HG02840 (cell line): Measurements from ENCODE around the gene ITGA5.
"Not testable (repeated sequence)": the region's sequence is repeated elsewhere in the genome, so short reads cannot be mapped to it uniquely, and the experiment has no call there.

Experiments
- ATAC-seq: cut with Tn5 transposase; IDR thresholded peaks from one replicate; pipeline ENCODE4 v1.9.1; 2021; ENCODE audit warnings: mild to moderate bottlenecking, moderate library complexity, moderate number of reproducible peaks; ENCODE audit not compliant: unreplicated experiment, low FRiP score

ITGA5 gene

GRCh38 chr12:54357506-54358190, 61.4 kb downstream of the ITGA5 start:
- ATAC-seq = no peak

DNA sequence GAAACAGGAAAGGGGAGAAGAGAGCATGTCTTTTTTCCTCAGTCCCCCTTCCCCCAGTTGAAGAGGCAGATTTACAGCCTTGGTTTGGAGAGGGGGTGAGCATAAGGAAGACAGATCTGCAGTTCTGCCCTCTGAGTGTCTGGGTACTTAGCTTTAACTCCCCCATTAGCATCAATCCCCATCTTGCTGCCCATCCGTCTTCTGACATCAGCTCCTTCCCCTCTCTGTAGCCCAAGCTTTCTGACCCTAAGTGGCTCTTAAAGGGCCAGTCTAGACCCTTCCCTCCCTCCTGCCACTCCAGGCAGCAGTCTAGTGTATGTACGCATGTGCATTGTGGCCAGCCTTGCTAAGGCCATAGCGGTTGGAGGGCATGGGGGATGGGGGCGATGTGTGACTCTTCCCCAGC, 62.1 kb downstream of the ITGA5 start:
- ATAC-seq = no peak

DNA sequence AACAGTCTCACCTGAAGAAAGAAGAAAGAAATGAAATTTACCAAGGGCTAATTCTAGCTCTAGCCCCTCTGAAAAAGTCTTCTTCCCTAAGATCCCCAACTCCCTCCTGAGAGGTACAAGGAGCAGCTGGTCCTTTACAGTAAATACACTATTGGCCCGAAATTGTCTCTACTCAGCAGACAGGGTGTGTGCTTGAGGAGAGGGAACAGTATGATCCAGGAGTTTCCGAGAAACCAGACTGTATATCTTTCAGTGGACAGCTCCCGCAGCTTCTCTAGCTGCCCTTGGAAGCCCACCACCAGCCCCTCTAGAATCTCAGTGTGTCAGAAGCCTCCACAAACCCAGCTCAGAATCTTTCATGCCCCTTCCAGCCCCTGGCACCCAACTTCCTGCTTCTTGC, 62.8 kb downstream of the ITGA5 start:
- no peak for ATAC-seq

DNA sequence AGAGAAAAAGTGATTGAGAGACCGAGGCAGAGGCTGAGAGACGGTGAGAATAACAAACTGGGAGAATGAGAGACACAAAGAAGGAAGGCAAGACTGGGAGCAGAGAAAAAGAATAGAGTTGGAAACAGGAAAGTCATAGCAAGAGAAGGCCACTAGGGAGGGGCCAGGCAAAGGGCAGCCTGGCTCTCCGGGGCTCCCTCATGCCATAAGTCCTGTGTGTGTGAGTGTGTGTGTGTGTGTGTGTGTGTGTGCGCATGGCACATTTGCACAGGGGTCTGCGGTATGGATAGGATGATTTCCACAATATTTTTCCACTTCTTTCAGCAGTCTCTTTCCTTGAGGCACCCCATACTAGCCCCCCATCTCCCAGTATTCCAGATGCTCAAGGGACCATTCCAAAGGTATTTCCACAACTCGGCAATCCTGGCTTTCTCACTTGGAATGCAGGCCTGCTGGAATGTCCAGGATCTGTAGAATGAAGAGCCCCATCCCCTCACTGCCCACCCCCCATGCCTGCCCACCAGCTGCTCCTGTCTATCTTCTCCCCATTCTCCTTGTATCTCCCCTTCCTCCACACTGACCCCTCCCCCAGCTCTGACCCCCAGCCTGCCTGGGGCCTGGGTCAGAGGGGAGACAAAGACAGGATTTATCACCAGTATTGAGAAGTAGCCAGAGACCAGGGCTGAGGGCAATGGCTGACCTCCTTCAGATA, 63.8 kb downstream of the ITGA5 start:
- no peak for ATAC-seq

DNA sequence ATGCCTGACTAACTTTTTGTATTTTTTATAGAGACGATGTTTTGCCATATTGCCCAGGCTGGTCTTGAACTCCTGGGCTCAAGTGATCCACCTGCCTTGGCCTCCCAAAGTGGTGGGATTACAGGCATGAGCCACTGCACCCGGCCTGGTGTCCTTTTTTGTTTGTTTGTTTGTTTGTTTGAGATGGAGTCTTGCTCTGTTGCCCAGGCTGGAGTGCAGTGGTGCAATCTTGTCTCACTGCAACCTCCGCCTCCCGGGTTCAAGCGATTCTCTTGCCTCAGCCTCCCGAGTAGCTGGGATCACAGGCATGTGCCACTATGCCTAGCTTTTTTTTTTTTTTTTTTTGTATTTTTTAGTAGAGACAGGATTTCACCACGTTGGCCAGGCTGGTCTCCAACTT, 64.8 kb downstream of the ITGA5 start:
- not testable (repeated sequence) for ATAC-seq

GRCh38 chr12:54352891-54353874, 65.9 kb downstream of the ITGA5 start:
- no peak for ATAC-seq

- no peak for ATAC-seq
These were observed 67.0 kb downstream of the ITGA5 start for GRCh38 chr12:54352022-54352531.

GRCh38 chr12:54351341-54351740, 67.7 kb downstream of the ITGA5 start:
- no peak for ATAC-seq

DNA sequence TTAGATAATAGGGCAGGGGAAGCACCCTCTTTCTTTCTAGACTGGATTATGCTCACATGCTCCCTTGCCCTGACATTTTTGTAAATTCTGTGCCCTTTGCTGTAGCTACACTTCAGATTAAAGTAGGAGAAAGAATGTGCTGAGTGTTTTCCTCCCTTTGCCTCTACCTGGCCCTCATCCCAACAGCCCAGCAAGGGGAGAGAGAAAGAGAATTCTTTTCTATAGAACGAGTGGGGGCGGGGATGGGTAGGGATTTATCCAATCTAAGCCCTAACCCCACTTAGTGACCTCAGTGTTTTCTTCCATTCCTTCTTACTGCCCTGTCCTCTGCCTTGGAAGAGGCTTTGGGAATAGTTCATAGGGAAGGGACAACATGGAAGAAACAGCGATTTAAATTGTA, 68.3 kb downstream of the ITGA5 start:
- no peak for ATAC-seq

- ATAC-seq = no peak
These were observed 69.4 kb downstream of the ITGA5 start for GRCh38 chr12:54349679-54350078.

DNA sequence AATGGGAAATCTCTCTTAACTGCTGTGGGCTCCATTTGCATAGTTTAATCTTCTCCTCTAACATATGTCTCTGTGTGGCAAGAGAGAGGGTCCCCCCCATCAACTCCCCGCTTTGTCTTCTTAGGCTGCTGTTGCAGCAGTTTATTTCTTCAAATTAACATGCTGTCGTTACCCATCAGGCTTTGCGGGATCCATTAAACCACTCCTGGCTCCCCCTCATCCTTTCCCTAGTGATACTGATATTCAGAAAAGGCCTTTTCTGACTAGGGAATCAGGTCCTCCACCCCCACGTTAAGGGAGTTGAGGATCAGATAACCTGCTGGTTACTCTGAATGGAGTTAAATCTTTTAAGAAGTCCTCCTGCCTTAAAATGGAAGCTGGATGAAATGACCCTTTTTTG, 70.0 kb downstream of the ITGA5 start:
- no peak for ATAC-seq
